A204.1 (cell line): ENCODE results near the gene MAGEF1.

Source experiments
- FAIRE-seq: peaks from 2 replicates; lab custom pipeline; 2012; peaks lifted over from hg19 to GRCh38; lab: Jason Lieb, UNC

MAGEF1 gene

DNA sequence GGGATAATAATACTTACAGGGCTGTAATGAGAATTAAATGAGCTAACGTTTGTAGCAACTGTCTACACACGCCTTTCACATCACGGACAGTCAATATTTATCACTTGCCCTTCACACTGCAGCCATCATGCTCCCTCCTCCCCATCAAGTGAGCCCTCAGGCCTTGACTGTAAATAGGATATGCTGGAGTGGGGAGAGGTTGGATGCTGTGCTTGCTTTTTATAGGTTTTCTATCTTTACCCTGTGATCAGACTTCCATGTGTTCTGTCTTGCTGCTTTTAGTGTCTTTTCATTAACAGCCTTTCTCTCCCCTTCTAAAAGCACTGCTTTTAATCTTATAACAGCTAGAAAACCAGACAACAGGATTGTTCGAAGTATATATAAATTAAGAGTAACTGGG, 12.8 kb upstream of the MAGEF1 start:
- no peak for FAIRE-seq

DNA sequence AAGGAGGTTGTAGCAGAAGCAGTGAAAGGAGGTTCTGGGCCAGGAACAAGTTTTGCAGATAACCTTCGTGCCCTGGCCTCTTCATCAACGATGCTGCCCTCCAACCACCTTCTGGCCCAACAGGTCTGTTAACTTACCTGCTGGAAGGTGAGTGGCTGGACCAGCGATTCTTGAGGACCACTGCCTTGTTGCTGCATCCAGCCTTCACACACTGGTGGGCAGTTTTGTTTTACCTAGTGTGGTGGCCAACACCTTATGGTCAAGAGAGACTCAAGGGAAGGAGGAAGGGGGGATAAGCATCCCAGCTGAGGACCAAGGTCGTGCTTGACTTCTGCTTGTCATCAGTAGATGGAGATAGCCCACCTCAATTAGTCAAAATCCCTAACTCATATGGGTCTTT, 7.8 kb upstream of the MAGEF1 start:
- no peak for FAIRE-seq

DNA sequence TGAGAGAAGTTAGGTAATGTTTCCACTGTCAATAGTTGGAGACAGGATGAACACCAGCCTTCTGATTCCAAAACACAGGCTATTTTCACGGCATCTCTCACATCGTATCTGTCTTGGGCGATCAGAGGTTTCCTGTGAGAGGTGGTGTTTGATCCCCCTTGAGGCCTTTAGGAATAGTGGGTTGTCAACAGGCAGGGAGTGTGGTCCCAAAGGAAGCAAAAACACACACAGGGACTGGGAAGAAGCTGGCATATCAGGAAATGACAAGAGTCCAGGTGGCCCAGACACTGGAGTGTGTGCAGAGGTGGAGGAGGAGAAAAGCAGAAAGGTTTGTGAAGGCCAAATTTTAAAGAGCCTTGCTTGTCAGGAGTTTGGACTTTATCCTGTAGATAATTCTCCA, 6.6 kb upstream of the MAGEF1 start:
- no peak for FAIRE-seq

DNA sequence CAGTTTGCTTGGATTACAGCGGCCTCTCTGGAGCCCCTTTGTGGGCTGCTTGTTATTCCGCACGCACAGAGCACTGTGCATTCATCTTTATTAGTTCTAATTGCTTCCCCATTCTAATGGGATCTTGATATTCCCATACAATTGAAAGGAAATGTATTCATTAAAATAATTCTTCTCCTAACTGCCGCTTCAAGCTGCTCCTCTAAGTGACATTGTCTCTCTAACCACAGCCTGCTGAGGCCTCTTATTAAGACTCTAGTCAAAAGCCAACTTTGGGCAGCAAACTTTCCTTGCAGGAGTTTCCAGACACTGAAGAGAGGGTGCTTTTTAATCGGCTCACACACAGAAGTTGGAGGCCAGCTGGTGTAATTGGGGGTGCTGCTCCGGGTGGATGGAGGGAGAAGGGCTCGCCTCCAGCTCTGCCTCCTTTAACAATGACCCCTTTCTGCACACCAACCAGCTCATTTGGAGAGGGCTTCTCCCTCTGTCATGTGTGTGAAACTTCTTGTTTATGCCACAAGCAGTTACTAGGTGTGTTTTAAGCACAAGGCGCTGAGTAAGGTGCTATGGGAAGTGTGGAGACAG, 5.6 kb upstream of the MAGEF1 start:
- no peak for FAIRE-seq

DNA sequence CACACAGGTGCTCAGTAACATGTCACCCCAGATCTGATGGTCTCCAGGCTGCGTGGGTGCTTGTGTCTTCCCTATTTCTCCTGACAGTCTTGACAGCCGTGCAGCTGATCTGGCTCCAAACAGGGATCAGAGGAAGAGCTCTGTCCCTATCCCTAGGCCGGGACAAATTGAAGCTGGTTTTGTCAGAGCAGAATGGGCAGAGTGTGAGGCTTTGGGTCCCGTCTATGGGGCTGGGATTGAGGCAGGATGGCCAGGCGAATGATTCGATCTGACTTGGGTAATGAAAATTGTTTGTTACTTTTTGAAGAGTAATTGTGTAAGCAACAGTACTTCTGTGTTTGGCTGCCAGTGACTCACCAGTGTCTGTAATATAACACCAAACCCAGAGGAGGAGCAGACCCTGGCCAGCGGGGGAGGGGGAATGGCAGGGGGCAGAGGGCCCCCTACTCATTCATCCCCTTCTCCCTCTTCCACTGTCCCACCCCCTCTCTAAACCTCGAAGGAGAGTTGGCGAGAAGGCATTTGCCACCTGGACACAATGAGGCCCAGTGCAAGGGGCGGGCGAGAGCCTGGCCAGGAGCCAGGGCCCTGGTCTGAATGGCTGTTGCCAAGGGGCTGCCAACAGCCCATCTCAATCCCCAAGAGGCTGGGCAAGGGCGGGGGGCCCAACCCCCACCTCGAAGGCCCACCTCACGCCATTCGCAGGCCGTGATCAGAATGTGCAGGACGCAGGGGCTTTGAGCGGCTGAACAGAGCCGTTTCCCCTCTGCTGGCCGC, 4.9 kb upstream of the MAGEF1 start:
- FAIRE-seq, result no peak

DNA sequence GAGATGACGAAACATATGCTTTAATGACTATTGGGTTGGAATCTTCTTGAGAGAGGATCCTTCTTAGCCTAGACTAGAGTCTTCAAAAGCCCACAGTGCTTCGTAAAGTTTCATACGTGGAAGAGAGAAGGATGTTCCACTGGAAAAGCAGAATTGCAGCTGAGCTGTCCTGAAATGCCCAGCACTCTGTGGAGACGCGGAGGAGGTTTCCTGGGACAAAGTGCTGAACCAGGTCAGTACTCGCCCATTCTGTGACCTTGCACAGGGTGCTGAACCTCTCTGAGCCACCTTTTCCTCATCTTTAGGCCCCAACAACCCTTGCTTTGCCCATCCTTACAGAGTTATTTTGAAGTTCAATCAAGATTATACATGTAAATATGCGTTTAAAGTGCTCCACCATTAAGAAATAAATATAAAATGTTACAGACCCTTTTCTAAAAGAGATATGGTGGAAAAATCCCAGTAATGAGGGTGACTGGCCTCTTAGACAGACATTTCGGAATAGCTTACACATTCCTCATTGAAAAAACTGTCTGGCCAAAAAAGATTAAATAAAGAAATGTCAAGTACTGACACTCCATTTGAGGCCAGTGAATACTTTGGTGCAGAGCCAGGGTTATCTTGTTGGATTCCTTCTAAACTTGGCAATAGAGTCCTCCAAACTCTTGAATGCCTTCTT, 4.2 kb upstream of the MAGEF1 start:
- FAIRE-seq, result no peak

DNA sequence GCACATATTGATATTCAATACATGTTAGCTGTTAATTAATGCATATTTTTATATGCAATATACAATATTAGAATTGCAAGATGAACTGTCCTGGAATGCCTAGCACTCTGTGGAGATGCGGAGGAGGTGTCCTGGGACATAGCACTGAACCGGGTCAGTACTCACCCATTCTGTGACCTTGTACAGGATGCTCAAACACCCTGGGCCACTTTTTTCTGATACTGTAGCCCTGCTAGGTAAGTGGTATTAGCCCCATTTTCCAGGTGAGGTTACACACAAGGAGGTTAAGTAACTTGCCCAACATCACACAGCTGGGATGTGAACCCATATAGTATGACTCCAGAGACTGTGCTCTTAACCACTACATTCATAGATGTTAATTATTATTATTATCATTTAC, 1.7 kb upstream of the MAGEF1 start:
- FAIRE-seq, result no peak

DNA sequence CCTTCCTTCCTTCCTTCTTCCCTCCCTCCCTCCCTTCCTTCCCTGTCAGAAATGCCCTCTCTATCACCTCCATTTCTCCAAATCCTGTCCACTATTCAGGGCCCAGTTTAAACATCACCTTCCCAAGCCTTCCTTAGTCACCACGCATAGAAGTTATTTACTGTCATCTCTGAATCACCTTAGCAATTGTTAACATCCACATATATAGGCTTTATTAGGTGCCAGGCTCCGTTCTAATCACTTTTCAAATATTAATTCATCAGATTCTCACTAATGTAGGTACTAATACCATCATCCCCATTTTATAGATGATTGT, 1.1 kb upstream of the MAGEF1 start:
- FAIRE-seq, result no peak

DNA sequence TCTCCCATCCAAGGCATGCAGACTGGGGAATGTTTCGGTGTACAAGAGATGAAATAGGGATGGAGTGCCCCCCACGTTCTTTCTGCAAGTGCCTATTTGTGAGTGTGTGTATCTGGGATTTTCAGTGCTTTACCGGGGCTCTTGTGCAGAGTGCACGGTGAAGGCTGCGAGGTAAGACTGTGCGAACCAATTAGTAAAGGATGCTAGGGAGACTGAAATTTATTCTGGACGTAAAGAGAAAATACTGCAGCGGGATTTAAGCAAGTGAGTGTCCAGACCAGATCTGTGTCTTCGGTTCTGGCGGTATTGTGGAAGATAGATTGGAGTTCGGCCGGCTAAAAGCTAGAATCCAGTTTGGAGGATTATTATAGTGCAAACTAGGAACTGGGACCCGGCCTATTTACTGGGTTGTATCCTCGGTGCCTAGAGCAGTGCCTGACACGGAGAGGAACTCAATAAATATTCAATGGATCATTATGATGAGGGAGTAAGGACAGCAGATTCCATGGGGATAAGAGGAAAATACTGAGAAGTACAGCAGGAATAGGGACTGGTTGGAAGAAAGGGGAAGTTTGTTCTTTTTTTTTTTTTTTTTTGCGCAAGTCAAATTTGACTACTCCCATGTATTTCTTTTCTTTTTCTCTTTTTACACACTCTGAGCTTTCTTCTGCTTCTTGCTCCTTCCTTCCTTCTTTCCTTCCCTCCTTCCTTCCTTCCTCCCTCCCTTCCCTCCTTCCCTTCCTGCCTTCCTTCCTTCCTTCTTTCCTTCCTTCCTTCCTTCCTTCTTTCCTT, 580 bp upstream of the MAGEF1 start:
- no peak for FAIRE-seq

DNA sequence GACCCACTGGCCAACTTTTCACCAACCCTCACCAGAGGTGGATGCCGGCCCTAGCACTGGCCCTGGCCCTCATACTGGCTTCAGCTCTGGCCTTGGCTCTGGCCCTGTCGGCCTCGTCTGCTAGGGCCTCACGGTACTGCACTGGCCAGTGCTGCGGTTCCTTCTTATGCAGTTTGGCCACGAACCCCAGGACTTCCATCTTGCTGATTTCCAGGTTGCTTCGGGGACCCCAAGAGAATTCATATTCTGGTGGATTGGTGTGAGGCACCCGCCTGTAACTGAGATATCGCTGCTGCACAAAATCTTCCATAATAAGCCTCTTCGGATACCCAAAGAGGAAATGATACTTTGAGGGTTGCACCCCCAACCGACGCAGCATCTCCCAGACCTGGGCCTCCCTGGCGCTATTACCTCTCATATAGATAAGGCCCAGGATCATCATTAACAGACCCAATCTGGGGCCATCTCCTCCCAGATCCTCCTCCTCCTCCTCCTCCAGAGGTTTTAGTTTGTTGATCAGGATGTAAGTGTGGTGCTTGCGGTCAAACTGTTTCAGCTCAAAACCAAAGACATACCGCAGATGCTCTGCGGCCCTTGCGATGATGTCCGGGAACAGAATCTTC, 883 bp downstream of the MAGEF1 start:
- no peak for FAIRE-seq

DNA sequence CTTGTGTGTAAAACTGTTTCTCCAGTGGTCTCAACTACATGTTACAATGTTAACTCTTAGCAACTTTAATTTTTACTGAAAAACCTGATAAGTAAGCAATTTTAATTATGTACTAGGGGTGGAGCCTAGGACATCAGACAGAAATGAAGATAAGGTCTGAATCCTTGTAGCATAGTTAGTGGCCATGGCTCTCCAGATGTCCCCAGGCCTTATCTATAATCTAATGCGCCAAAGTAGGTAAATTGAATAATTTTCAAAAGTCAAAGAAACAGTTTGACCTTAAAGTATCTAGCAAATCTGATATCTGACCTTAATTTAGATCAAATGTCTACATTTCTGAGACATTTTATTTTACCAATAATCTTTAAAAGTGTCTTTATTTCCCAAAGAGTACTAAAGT, 8.2 kb downstream of the MAGEF1 start:
- FAIRE-seq, result no peak

DNA sequence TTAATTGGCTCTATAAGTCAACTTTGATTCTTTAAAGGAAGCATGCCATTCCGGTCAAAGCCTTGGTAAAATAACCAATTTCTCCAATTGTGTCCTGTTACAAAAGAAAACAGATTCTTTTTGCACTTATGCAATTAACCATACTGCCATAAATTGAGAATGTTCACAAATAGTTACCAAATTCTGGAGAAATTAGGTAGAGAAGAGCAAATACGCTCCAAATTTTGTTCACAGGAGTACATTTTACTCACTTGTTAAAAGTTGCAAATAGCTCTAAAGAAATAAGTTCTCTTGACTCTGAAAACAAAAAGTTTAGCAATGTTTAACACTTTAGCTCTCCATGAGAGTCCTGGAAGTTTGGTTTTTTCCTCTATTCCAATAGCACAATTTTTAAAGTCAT, 11.1 kb downstream of the MAGEF1 start:
- no peak for FAIRE-seq

DNA sequence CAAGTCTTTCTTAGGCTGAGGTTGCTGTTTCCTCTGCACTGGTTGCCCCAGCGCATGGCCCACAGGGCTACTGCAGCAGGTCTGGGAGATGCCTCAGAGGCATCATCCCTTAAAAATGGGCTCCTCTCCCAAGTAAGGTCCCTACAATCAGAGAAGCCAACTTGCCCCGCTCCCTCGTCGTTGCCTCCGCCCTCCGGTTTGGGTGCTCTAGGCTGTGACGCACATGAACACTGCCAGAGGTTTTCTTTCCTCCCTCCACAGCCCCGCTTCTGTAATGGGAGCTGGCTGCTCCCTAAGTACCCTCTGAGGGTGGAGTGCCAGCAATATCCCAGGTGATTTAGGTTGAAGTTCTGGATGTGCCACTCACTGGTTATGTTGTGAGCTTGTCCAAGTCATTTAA, 14.0 kb downstream of the MAGEF1 start:
- no peak for FAIRE-seq

DNA sequence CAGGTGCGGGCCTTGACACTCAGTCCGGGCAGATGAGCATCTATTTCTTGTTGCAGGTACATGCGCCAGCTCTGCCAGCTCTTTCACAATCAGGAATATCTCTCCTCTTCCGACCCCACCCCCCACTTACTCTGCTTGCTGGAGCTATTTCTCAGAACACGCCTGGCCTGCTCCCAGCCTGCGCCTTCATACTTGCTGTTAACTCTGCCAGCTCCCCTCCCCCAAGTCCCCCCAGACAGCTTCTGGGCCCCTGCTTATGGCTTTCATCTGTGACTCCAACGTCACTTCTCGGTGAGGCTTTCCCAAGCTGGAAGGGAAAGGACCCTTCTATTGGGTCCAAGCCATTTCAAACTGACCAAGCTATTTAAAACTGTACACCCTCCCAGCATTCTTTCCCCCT, 15.2 kb downstream of the MAGEF1 start:
- FAIRE-seq, result no peak

DNA sequence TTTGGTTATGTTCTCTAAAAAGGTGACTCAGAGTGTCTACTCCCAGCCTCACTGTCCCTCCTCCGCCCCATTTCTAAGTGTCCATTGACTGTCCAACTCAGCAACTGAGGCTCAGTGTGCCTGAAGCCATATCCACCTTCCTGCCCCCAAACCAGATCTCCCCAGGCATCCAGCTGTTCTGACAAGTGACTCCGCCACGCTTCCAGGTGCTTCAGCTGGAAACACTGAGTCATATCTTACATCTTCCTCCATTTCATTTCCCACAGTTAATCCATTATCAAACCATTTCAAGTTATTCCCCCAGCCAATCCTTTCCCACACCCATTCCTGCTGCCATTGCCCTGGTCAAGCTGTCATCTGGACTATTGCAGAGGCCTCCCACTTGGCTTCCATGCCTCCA, 17.1 kb downstream of the MAGEF1 start:
- no peak for FAIRE-seq

DNA sequence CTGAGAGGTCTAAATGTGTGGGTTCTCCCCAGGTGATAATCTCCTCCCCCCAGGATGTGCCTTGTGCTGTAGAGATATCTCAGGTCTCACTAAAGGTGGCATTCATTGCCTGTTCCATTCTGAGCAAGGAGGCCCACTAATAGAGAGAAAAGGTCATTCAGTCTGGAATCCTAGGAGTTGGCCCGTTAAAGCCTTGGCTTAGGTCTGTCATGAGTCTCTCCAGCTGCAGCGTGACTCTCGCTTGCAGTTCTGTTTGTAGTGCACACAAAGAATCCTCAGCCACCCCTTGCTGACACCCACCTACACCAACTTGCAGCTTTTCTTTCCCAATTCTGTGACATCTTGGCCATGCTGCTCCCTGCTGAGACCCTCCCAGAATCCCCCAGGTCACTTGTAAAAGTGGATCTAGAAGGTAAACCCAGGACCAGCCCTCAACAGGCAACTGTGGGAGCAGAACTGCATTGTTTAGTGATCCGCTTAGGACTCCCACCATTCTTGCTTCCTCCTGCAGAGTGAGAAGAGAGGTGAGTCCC, 17.7 kb downstream of the MAGEF1 start:
- FAIRE-seq, result no peak

DNA sequence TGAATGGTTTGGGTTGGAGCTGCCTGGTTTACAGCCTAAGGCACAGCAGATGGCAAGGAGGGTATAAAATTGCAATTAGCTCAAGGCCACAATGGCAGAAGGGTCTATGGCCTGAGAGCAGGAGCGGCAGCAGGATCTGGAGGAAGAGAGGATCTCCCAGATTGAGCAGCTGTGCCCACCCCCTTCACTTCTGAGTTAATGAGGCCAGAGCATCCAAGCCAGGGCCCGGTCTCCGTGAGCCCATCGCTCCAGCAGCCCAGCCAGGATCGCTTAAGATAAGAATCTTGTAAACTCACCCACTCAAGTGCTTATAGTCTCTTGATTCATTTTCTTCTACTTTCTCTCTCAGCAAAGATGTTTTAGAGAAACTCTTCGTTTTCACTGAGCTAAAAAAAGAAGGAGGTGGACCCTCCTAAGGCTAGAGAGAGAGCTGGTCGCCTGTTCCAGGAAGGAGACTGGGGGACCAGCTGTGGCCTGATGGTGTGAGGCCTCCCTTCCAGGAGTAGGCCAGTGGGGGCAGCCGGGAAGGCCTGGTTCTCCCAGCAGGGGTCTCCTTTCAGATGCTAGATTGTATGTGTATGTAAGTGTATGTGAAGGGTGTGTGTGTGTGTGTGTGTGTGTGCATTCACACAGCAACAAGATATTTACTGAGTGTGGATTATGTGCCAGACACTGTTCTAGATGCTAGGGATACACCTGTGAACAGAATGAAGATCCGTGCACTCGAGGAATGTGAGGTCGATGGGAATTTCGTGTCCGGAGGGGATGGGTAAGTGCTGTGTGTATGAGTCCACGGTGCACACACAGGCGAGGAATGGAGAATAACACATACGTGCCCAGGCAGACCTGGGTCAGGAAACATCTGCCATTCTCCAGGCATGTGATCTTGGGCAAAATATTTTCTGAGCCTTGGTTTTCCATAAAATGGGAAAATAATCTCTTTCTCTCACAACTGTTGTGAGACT, 18.6 kb downstream of the MAGEF1 start:
- no peak for FAIRE-seq

DNA sequence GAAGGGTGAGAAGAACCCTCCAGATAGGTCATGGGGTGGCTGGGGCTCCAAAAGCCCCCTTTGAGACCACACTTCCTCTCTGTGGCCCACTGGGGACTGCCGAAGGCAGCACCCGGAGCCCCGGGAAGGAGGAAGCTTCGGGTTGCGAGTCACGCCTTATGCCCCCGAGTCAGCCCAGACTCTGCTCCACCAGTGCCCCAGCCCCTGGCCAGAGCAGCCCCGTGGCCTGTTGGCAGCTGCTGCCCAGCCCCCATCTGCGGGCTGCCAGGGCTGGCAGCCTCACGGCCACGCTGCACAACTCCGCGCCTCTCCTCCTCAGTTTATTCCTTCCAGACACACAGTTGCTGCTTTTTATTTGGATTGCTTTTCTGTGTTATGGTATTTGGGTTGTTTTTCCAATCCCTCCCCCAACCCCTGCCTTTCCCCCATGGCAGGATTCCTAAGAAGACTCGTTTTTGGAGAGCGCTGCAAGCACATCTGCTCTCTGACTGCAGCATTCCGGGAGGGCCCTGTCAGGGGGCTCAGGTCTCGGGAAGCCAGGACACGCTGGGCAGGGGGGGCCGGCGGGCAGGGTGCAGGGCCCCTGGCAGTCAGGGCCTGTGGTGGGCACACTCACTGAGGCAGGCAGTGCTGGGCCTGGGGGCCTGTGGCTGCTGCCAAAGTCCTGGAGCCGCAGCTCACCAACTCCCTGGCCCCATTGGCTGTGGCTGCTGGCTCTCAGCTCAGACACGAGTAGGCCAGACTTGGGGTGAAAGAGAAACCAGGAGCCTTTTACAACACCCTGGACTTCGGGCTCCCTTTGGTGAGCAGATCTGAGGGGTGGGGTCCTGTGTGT, 20.2 kb downstream of the MAGEF1 start:
- no peak for FAIRE-seq

DNA sequence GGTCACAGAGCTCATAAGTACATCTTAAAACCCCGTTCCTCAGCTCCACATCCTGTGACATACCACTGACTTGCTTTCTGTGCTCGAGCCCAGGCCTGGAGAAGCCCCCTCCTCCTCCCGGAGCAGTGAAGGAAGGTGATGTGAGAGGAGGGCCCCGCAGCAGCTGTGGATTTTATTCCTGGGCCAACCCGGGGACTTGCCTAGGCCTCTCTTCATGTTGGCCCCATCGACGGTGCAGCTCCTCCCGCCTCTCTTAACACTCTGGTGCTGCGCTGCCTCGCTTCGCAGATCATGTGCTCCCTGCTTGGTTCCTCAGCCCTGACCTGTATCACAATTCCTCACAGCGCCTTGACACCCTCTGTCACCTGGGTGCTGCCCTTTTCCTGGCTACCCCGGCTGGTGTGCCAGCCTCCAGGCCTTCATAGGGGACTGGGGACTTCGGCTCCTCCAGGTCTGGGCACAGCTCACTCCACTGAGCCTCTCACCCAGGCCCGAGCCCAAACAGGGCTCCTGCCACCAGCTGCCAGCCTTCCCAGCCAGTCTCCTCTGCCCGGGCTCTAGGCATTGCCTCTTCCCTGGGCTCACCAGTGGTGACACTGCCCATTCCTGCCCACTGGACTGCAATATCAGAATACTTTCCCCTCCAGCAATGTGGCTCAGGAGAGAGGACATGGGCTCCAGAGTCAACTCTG, 21.5 kb downstream of the MAGEF1 start:
- FAIRE-seq, result no peak

DNA sequence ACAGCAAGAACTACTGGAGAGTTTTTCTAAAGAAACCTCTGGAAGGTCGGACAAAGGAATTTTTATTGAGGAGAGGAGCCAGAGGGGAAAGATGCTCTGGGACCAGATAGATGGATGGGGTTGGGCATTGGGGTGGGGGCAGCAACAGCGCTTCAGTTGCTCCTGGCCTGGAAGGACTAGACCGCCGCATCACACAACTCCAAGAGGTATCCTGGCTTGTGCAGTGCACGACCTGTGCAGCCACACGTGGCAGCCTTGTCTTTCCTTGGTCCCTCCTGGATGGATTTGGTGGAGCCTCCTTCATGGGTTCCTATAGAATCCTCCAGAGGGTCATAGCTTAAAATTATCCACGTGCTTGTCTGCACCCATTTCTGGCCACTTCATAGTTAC, 23.0 kb downstream of the MAGEF1 start:
- FAIRE-seq, result no peak
